SU-DHL-6 (cell line): ENCODE measurements around the gene EXOC6B.

Experiments used
- EZH2phosphoT487 ChIP-seq: fragments of 200-600 bp; sonication (generic), shearing (Covaris generic); conservative IDR thresholded peaks from 2 replicates; pipeline ENCODE4 v1.6.1; 2018; ENCODE audit warnings: mild to moderate bottlenecking, antibody characterized with exemption, low read length, moderate library complexity, mixed read lengths
- TF ChIP-seq, protein P1 (sequence below): fragments of 200-600 bp; sonication (generic); IDR thresholded peaks from one replicate; pipeline ENCODE4 v1.5.1; 2017; ENCODE audit warnings: antibody characterized with exemption, mild to moderate bottlenecking, low read length, moderate library complexity; ENCODE audit not compliant: insufficient read depth, poor library complexity, severe bottlenecking

DNA sequence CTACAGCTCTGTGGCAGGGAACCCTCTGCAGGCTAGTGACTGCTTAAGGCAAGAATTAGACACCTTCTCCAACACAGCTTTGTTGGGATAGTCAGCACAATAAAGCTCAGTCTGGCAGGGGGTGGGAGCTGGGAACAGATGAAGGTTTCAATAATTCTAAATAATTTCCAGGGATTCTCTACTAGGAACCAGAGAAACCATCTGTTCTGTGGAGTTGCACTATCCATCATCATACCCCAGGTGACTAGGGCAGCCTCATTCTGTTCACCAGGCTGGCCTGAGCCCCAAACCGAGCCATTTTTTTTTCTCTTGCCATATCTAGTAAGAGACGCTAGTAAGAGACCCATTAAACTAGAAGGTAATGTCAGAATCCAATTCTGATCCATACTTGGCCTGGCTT lies 642.4 kb downstream of the EXOC6B start:
- TF ChIP-seq, protein P1, sequence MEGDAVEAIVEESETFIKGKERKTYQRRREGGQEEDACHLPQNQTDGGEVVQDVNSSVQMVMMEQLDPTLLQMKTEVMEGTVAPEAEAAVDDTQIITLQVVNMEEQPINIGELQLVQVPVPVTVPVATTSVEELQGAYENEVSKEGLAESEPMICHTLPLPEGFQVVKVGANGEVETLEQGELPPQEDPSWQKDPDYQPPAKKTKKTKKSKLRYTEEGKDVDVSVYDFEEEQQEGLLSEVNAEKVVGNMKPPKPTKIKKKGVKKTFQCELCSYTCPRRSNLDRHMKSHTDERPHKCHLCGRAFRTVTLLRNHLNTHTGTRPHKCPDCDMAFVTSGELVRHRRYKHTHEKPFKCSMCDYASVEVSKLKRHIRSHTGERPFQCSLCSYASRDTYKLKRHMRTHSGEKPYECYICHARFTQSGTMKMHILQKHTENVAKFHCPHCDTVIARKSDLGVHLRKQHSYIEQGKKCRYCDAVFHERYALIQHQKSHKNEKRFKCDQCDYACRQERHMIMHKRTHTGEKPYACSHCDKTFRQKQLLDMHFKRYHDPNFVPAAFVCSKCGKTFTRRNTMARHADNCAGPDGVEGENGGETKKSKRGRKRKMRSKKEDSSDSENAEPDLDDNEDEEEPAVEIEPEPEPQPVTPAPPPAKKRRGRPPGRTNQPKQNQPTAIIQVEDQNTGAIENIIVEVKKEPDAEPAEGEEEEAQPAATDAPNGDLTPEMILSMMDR, result no peak
- no peak for TF ChIP-seq EZH2phosphoT487
